Measurements from ENCODE around the gene FAM156B.
"Not testable (repeated sequence)": the region's sequence is repeated elsewhere in the genome, so short reads cannot be mapped to it uniquely, and the experiment has no call there.

Gene FAM156B, protein sequence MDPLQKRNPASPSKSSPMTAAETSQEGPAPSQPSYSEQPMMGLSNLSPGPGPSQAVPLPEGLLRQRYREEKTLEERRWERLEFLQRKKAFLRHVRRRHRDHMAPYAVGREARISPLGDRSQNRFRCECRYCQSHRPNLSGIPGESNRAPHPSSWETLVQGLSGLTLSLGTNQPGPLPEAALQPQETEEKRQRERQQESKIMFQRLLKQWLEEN

GRCh38 chrX:52896855-52897709, at the start of gene FAM156B:
Gene FAM156B (plus strand): TSS chrX:52897330. CDS start chrX:52907226, 9,896 bp downstream.
- not testable (repeated sequence) for FAIRE-seq

DNA sequence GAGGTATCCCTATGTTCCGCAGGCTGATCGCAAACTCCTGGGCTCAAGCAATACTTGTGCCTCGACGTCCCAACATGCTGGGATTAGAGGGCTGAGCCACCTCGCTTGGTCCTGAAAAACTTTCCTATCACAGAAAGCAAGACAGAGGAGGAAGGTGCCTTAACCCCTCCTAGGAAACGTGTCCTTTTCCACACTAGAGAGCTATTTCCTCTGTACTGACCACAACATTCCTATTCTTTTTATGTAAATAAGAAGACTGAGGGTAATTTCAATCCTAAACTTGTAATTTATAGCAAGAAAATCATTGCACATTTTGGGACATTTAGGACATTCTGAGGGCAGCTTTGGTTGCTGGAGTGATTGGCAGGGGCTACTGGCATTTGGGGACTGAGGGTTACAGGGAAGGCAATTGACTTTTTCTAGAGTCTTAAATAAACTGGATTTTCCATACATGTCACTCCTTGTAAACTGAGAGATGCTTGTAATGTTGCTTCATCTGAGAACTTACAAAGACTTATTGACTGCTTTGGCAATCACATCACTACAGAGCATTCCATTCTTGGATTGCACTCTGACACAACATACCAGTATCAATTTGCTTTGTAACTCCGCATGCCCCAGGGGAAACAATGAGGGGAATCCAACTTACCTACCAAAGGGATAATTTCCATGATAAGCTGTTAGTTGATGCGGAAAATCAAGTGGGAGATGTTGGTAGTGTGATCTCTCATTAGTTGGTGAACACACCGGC, 44.8 kb upstream of the FAM156B start:
- no peak for FAIRE-seq

DNA sequence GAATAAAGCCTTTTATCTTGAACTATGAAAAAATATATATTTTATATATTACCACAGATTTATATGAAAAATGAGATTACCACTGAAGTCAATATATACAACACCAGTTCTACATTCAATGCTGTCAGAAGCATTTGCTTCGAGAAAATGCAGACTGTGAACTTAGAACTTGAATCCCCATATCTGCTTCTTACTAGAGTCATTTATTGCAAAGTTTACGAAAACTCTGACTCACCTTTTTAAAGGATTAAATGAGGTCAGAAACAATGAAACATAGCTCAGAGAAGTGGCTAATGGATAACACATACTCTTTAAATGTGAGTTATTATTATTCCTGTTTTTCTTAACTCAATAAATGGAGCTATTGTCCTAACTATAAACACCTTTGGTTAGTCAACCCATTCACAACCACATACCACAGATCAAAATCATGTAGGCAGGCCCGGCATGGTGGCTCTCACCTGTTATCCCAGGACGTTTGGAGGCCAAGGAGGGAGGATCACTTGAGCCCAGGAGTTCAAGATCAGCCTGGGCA, 40.1 kb upstream of the FAM156B start:
- not testable (repeated sequence) for FAIRE-seq

- no peak for FAIRE-seq
Observed at GRCh38 chrX:52865343-52865998, 31.7 kb upstream of the FAM156B start.

- FAIRE-seq = no peak
Observed at GRCh38 chrX:52867610-52868348, 29.4 kb upstream of the FAM156B start, which contains the start of gene XAGE3. Gene XAGE3 (minus strand): TSS chrX:52868083. CDS start chrX:52867133, 950 bp downstream.

GRCh38 chrX:52870046-52870445, 27.1 kb upstream of the FAM156B start:
- FAIRE-seq = no peak

DNA sequence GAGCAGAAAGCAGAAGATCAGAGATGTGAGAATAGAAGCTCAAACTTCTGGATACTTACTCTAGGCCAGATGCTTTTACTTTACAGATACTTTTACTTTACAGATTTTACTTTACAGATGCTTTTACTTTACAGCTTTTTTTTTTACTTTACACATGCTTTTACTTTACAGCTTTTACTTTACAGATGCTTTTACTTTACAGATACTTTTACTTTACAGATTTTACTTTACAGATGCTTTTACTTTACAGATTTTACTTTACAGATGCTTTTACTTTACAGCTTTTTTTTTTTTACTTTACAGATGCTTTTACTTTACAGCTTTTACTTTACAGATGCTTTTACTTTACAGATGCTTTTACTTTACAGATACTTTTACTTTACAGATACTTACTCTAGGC, 23.3 kb upstream of the FAM156B start:
- FAIRE-seq = peak; percentile 98

DNA sequence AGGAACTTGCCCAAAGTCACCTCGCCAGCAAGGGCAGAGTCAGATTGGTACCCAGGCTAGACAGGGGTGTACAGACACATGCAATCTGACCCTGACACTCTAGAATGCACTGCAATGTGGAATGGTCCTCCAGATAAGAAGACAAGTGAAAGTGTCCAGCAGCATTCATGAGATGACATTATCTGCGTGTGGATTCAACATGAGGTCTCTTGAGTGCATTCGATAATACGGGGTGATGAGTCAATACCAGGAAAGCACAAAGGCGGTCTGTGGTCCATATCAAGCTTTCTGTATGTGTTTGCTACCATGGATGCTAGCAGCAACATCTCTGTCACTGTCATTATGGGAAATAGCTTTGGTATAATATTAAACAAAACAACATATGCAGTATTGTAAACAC, 22.5 kb upstream of the FAM156B start:
- peak; percentile 72 for FAIRE-seq

- not testable (repeated sequence) for FAIRE-seq
Observed at GRCh38 chrX:52875436-52875835, 21.7 kb upstream of the FAM156B start.

GRCh38 chrX:52876386-52876785, 20.7 kb upstream of the FAM156B start:
- not testable (repeated sequence) for FAIRE-seq

- not testable (repeated sequence) for FAIRE-seq
Observed at GRCh38 chrX:52887459-52887858, 9.7 kb upstream of the FAM156B start.

- not testable (repeated sequence) for FAIRE-seq
Observed at GRCh38 chrX:52888090-52888489, 9.0 kb upstream of the FAM156B start.

DNA sequence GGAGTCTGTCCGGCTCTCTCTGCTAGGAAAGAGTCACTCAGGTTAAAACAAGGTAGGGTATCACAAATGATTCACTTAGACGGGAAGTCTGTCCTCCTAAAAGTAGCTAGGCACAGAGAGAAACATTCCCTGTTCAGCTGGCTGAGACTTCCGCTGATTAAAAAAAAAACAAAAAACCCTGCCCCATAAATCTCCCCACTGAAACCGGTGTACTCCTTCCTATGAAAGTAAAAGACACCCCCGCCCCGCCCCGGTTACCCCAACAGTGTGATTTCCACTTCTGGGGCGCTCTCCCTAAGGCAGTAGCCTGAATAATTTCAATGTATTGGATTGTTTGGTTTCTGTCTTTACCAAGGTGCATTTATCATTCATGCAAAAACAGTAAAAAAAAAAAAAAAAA, 692 bp upstream of the FAM156B start:
- not testable (repeated sequence) for FAIRE-seq

DNA sequence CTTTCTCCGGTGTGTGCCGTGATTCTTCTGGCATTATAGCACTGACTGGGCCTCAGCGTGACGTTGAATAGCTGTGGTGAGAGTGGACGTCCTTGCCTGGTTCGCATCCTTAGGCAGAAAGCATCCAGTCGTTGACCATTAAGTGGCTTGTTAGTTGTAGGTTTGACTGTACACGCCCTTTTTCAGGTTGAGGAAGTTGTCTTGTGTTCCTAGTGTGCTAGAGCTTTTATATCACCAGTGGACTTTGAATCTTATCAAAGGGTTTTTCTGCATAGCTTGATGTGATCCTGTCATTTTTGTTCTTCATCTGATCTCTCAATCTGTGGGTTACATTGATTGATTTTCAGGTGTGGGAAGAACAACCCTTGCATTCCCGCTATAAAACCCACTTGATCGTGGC, 8.4 kb downstream of the FAM156B start:
- FAIRE-seq = peak; percentile 10

DNA sequence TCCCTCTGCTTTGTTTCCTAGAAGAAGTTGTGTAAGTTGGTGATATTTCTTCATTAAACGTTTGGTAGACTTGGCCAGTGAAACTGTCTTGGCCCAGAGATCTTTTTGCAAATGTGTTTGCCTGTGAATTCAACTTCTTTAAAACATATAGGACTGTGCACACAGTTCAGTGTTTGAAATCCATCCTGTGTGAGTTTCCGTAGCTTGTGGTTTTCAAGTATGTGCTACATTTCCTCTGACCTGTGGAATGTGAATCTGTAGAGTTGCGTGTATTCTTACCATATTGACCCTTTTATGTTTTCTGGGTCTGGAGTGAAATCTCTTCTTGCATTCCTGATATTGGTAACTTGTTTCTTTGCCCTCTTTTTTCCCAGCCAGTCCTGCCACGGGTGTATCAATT, 8.9 kb downstream of the FAM156B start:
- peak; percentile 31 for FAIRE-seq

GRCh38 chrX:52907137-52907536, 10.0 kb downstream of the FAM156B start:
- FAIRE-seq = not testable (repeated sequence)

- not testable (repeated sequence) for FAIRE-seq
Observed at GRCh38 chrX:52907900-52908299, 10.8 kb downstream of the FAM156B start.

DNA sequence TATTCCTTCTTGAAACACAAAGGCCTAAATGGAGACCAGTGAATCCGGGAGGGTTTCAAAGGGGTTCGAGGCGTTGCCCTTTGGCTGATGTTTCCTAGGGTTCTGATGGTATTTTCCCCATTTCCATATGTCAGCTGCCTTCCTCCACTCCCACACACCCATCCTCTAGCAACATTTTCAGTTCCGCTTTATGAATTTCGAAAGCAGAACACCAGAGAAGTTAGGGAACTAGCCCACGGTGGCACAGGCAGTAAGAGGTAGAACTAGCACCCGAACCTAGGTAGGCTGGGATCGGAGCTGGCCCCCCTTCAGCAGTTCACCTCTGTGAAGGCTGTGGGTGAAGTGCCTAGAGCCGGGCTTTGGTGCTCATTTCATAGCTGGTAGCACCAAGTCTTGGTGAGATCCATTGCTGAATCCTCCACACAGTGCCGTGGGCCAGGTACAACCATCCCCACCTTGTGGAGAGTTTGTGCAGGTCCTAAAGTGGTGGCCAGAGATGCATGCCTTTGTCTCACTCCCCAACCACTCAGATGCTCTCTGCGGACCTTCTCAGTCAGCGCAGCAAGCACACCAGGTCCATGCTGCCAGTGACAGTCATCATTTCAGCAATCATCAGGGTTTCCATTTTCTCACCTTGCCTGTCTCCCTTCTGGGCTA, 12.3 kb downstream of the FAM156B start:
- not testable (repeated sequence) for FAIRE-seq

DNA sequence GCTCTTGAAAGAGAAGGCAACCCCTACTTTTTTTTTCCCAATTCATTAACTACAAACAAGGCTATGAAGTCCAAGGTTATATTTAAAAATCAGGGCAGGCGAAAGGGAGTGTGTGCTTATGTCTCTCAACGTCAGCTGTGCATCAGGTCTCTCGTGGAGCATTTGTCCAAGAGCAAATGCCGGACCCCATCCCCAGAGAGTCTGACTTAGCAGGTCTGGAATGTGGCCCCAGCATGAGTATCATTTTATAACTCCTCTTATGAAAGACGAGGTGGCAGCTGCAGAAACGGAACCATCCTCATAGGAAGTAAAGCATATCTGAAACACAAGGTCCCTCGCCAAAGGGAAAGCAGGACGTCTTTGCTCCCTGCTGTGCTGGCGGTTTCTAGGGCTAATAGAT, 16.6 kb downstream of the FAM156B start:
- not testable (repeated sequence) for FAIRE-seq

DNA sequence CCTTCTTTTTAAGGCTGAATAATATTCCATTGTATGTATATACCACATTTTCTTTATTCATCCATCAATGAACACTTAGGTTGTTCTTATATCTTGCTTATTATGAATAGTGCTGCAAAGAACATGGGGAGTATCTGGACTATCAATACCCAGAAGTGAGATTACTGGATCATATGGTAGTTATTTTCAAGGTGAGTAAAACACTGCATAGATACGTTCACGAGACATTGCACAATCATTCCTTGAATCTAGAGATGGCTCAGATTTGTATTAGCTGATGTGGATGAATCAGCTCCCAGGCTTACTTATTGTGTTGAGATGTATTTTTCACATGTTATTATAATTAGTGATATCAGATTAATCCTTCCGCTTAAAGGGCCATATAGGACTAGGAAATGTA, 17.6 kb downstream of the FAM156B start:
- peak; percentile 94 for FAIRE-seq

GRCh38 chrX:52923781-52924241, 26.7 kb downstream of the FAM156B start:
- no peak for FAIRE-seq

Measured in colon (tissue), 2 donors.